K562 treated with DMSO at 1 percent for 24 hours (cell line): ENCODE measurements around the gene UPK3BL2. TPM values are rescaled to one million over a fixed set of nuclear protein-coding genes. Genes with fewer than 3 reads are reported as not detected.

Experiments
- total RNA-seq: library from RNA; unstranded; fragments of 300-600 nt; gene quantifications from 2 replicates; pipeline ENCODE4 v1.2.3, GENCODE V29; 2022; ENCODE audit warnings: low read depth; ENCODE audit not compliant: insufficient read depth

The UPK3BL2 gene, protein sequence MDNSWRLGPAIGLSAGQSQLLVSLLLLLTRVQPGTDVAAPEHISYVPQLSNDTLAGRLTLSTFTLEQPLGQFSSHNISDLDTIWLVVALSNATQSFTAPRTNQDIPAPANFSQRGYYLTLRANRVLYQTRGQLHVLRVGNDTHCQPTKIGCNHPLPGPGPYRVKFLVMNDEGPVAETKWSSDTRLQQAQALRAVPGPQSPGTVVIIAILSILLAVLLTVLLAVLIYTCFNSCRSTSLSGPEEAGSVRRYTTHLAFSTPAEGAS
- 6.6 and 11.3 TPM in 2 replicates for total RNA-seq

DNA sequence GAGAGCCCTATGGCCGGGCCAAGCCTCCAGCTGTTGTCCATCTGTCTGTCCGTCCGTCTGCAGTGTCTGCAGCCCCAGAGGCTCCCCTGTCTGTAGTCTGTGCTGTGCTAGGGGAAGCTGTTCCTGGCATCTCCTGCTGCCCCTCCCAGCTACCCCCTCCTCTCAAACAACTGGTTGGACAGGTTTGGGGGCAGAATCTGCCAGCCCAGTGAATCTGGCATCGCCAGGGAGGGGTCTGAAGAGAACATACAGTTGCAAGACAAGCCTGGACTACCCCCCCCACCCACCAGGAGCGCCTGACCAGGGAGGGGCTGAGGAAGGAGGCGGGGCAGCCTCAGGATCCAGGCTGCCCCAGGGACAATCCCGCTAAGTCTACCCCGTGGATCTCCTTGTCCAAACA, at the start of gene UPK3BL2:
TSS of gene UPK3BL2 (minus strand) at position 101 of the 400 bp plus-strand sequence. CDS start at position 41, 60 bp downstream.

DNA sequence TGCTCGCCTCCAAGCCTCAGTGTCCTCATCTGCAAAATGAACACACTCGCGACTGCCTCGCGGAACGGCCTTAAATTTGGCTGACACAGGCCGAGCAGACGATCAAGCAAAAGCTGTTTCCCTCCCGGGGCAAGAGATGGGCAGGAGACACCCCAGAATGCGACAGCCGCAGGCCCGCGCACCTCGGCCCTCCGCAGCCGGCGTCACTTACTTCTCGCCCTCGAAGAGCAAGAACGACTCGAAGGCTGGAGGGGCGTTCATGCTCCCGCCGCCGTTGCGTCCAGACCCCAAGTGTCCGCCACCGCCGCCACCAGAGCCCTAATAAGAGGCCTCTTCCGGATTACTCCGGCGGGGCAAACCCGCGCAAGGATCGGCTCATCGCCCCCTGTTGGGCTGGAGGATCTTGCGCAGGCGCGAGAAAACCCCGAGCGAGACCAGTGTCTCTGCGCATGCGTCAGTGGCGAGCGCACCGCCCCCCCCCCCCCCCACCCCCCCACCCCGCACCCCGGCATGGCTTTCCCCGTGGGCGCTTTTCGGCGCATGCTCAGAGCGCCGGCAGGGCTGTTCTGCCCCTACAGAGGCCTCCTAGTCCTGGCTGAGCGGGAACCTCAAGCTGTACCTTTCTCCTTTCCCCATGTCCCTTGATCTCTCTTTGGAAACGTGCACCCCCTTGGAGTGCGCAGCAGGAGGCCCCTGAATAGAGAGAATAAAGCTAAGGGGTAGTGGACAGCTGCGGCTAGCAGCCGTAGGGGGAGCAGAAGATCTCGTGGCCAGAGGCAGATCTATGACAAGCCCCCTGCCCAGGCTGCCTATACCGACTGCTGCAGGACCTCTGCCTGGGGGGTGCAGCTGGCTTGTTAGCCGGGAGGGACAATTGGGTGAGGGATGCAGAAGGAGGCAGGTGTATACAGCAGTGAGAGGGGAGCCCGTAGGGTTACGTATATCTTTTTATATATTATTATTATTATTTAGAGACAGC, 29.1 kb upstream of the UPK3BL2 start, which contains the start of gene POLR2J3:
TSS of gene POLR2J3 (minus strand) at position 323 of the 979 bp plus-strand sequence. CDS start at position 261, 62 bp downstream.

DNA sequence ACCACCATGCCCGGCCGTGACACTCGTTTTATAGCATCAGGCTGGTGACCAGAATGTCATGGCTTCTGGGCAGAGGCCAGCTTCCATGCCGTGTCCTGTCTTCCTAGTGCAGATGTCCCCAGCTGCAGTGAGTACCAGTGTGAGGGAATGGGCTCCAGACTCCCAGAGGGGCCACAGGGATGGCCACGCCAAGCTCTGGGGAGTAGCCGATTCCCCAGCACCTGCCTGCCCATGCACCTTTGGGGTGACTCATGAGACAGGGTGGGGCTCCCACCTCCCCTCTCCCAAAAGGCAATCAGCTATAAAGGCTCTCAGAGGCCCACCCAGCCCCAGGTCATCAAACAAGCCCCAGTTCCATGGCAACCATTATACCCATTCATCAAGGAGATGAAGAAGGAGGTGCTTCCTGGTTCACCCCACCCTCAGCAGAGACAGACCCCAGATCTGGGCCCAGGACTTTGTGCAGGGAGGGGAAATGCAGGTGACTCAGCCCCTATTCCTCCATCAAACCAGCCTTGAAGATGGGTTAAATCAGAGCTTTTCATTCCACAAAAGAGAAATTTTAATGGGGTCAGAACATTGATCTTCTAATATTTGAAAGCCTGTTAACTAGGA, 7.4 kb upstream of the UPK3BL2 start, which contains the start of gene SPDYE2:
TSS of gene SPDYE2 (plus strand) at position 419 of the 615 bp plus-strand sequence. CDS start 2,030 bp downstream, outside the sequence.

DNA sequence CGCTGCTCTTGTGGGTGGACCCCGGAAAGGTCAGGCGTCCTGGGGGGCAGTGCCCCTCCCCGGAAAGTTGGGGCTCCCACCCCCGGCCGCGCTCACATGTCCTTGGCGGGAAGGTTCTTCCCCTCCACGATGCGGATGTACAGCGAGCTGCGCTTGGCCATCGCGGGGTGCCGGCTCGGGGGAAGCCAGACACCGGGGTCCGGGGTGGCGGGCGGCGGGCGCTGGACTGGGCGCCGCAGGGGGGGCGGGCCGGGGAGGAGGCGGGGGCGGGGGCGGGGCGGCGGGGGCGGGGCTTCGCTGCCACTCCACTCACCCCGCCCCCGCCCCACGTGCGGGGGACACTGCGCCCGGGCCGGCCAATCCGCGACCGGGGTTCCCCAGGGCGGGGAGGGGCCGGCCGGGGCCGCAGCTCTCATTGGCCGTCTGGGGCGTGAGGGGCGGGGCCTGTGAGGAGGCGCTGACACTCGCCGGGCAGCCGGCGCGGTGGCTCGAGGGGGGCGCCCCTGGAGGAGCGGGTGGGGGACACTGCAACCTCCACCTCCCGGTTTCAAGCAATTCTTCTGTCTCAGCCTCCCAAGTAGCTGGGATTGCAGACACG, 25.8 kb downstream of the UPK3BL2 start, which contains the start of gene RASA4B:
TSS of gene RASA4B (minus strand) at position 228 of the 598 bp plus-strand sequence. CDS start at position 161, 67 bp downstream.

Other genes starting within 250 kb of the UPK3BL2 start
- gene SPDYE6, start 187.3 kb downstream of the UPK3BL2 start, total RNA-seq: 1.0 and 1.3 TPM in 2 replicates
- gene PRKRIP1, start 147.3 kb downstream of the UPK3BL2 start, total RNA-seq: 28.3 and 33.4 TPM in 2 replicates
- gene ORAI2, start 110.1 kb downstream of the UPK3BL2 start, total RNA-seq: 59.9 and 60.8 TPM in 2 replicates
- 18.8 and 19.9 TPM in 2 replicates for gene ALKBH4, start 78.8 kb downstream of the UPK3BL2 start, total RNA-seq
- gene LRWD1, start 78.7 kb downstream of the UPK3BL2 start, total RNA-seq: 83.4 and 86.4 TPM in 2 replicates
- gene POLR2J, start 64.8 kb downstream of the UPK3BL2 start, total RNA-seq: 160 and 166 TPM in 2 replicates
- 12.1 and 15.5 TPM in 2 replicates for gene RASA4B, start 25.9 kb downstream of the UPK3BL2 start, total RNA-seq
- not detected in 2 replicates for gene SPDYE2, start 7.5 kb upstream of the UPK3BL2 start, total RNA-seq
- 26.5 and 28.3 TPM in 2 replicates for gene POLR2J3, start 28.9 kb upstream of the UPK3BL2 start, total RNA-seq
- gene RASA4, start 73.1 kb upstream of the UPK3BL2 start, total RNA-seq: 15.6 and 18.7 TPM in 2 replicates
- gene UPK3BL1, start 99.1 kb upstream of the UPK3BL2 start, total RNA-seq: 36.0 and 43.2 TPM in 2 replicates
- gene SPDYE2B, start 106.6 kb upstream of the UPK3BL2 start, total RNA-seq: not detected in 2 replicates
- gene POLR2J2, start 128.0 kb upstream of the UPK3BL2 start, total RNA-seq: 0.61 and 2.6 TPM in 2 replicates
- gene FAM185A, start 205.3 kb upstream of the UPK3BL2 start, total RNA-seq: 15.1 TPM in 2 replicates